Measurements from ENCODE around the gene BRPF3.
"Not testable (repeated sequence)": the region's sequence is repeated elsewhere in the genome, so short reads cannot be mapped to it uniquely, and the experiment has no call there.

Gene BRPF3

GRCh38 chr6:36217188-36217587, 20.6 kb downstream of the BRPF3 start:
- H3K4me3 ChIP-seq (ENCODE audit: low read length): no peak overlapping the region
- TF ChIP-seq, protein P1, sequence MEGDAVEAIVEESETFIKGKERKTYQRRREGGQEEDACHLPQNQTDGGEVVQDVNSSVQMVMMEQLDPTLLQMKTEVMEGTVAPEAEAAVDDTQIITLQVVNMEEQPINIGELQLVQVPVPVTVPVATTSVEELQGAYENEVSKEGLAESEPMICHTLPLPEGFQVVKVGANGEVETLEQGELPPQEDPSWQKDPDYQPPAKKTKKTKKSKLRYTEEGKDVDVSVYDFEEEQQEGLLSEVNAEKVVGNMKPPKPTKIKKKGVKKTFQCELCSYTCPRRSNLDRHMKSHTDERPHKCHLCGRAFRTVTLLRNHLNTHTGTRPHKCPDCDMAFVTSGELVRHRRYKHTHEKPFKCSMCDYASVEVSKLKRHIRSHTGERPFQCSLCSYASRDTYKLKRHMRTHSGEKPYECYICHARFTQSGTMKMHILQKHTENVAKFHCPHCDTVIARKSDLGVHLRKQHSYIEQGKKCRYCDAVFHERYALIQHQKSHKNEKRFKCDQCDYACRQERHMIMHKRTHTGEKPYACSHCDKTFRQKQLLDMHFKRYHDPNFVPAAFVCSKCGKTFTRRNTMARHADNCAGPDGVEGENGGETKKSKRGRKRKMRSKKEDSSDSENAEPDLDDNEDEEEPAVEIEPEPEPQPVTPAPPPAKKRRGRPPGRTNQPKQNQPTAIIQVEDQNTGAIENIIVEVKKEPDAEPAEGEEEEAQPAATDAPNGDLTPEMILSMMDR (IDR thresholded peaks at IDR 0.05; ENCODE audit: insufficient read depth, low read depth, low read length, missing control alignments): no peak
- DNase-seq (ENCODE audit: low read depth): no peak

DNA sequence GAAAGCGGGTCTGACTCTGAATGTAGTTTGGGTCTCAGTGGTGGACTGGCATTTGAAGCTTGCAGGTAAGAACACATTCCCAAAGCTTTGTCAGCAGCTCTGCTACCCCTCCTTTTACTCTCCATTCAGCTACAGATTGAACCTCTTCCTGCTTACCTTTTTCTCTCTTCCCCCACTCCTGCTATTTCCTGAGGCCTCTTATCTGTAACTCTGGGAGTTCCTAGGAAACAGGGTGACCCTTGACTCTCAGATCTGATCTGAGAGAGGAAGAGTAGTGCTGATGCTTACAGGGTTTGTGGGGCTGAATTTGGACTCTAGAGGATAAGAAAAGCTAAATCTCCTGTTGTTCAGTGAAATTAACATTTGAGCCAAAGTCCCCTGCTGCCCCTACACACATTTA, 21.4 kb downstream of the BRPF3 start:
- TF ChIP-seq, protein P1 (IDR thresholded peaks at IDR 0.05; ENCODE audit: insufficient read depth, low read depth, low read length, missing control alignments): no peak
- no peak overlapping the region for H3K4me3 ChIP-seq (ENCODE audit: low read length)
- DNase-seq (ENCODE audit: low read depth): no peak

DNA sequence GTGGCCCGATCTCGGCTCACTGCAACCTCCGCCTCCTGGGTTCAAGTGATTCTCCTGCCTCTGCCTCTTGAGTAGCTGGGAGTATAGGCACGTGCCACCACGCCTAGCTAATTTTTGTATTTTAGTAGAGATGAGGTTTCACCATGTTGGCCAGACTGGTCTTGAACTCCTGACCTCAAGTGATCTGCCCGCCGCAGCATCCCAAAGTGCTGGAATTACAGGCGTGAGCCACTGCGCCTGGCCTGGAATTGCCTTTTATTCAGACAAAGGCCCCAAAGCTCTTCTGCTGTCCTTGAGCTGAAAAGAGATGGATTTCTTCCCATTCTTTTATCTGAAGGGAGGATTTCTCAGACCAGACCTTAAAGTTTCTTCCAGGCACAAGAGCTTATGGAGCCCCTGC, 22.0 kb downstream of the BRPF3 start:
- DNase-seq (ENCODE audit: low read depth); H3K4me3 ChIP-seq (ENCODE audit: low read length): not testable (repeated sequence)

GRCh38 chr6:36219081-36219480, 22.5 kb downstream of the BRPF3 start:
- H3K4me3 ChIP-seq (ENCODE audit: low read length): no peak overlapping the region
- DNase-seq (ENCODE audit: low read depth): no peak
- TF ChIP-seq, protein P1 (IDR thresholded peaks at IDR 0.05; ENCODE audit: insufficient read depth, low read depth, low read length, missing control alignments): no peak

GRCh38 chr6:36220226-36220625, 23.7 kb downstream of the BRPF3 start:
- DNase-seq (ENCODE audit: low read depth): no peak
- TF ChIP-seq, protein P1 (IDR thresholded peaks at IDR 0.05; ENCODE audit: insufficient read depth, low read depth, low read length, missing control alignments): no peak
- no peak overlapping the region for H3K4me3 ChIP-seq (ENCODE audit: low read length)

- TF ChIP-seq, protein P1 (IDR thresholded peaks at IDR 0.05; ENCODE audit: insufficient read depth, low read depth, low read length, missing control alignments): no peak
- H3K4me3 ChIP-seq (ENCODE audit: low read length): no peak overlapping the region
- no peak for DNase-seq (ENCODE audit: low read depth)
These were observed 25.1 kb downstream of the BRPF3 start for GRCh38 chr6:36221674-36222073.

- DNase-seq (ENCODE audit: low read depth): no peak
- TF ChIP-seq, protein P1 (IDR thresholded peaks at IDR 0.05; ENCODE audit: insufficient read depth, low read depth, low read length, missing control alignments): no peak
These were observed 26.4 kb downstream of the BRPF3 start for GRCh38 chr6:36222924-36223323.

DNA sequence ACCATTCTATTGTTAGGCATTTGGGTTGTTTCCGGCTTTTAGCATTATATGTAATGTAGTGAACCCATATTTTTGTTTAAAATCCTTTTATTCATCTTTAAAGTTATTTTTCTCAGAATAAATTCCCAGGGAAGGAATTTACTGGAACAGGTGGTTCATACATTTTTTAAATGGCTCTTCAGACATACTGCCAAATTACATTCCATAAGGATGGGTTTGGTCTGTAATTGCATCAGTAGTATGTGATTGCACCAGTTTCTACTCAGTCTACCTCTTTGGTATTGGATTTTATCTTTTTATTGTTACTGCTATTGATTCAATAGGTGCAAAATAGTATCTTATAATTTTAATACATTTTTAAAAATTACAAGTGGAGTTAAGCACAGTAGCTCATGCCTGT, 27.2 kb downstream of the BRPF3 start:
- no peak overlapping the region for H3K4me3 ChIP-seq (ENCODE audit: low read length)
- no peak for DNase-seq (ENCODE audit: low read depth)
- TF ChIP-seq, protein P1 (IDR thresholded peaks at IDR 0.05; ENCODE audit: insufficient read depth, low read depth, low read length, missing control alignments): no peak

More at GRCh38 chr6:36222924-36223323, 26.4 kb downstream of the BRPF3 start:
- H3K4me3 ChIP-seq (ENCODE audit: low read length): no peak overlapping the region

Data from epithelial cell of esophagus (primary cell).